Spleen (tissue), 7 donors: ENCODE measurements around the gene CNPY1.

Source experiments
- CTCF ChIP-seq, 11 experiments: fragments of 200-600 bp in 7 of 11; fragments of 450-650 bp in 4 of 11; sonication (generic) in 4 of 11; IDR thresholded peaks in 8 of 11; conservative IDR thresholded peaks in 3 of 11; 1 replicate in 7 of 11; 2 replicates in 4 of 11; pipeline versions ENCODE4 v1.4.0 to v1.8.0; 2016 to 2021; ENCODE audit warnings: antibody characterized with exemption in 11 of 11, inconsistent platforms in 4 of 11, mild to moderate bottlenecking in 1 of 11
- POLR2AphosphoS5 ChIP-seq, 3 donors: sonication (generic); formaldehyde crosslinking; IDR thresholded peaks; one replicate each; pipeline ENCODE4 v1.5.1; 2017; ENCODE audit warnings: antibody characterized with exemption in 3 of 3
- donor health status: DM: no; HTN: no; CAD: no; lungs with moderate emphysema.
- donor health status: DM: no; HTN: no; CAD: no.
- donor health status: DM: no; HTN: no; CAD: no.

DNA sequence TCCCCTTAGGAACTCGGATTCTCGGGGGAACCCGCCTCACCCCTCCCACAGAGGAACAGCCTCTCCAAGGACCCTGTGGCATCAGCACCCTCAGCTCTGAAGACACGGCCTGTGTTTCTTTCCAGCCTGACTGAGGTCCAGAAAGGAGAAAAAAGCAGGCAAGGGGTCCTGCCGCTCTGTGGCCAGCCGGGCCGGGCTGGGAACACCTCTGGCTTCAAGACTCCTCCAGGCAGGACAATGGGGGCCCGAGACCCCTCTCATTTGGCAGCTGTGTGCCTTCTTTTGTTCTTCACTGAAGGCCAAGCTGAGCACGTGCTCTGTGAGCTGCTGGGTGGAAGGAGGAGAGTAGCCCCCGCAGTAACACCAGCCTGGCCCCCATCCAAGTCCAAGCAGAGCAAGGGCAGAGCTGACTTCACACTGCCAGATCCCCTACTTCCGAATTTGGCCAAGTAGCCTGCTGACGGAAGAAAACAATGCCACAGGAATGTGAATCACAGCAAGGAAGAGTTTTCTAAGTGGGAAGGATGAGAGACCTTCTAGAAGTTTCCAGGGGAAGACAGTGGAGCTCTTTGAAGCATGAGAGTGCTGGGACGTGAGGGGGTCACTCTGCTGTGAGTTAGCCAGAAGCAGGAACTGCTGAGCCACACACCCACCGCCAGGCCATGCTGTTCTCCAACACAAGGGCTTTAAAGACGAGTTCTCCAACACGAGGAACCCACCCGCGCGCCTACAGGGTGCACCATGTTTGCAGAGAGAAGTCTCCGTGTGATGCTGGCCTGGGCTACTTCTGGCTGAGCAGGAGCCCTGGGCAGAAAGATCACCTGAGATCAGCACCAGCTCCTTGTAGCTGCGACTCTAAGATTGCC, 3.1 kb downstream of the CNPY1 start:
- no peak for TF ChIP-seq CTCF (IDR thresholded peaks at IDR 0.05 in 8 of 11, conservative IDR thresholded peaks at IDR 0.05 in 3 of 11)
- no peak for TF ChIP-seq POLR2AphosphoS5 (IDR thresholded peaks at IDR 0.05)
